Measurements from ENCODE around the gene ATP10A. TPM values are rescaled to one million over a fixed set of nuclear protein-coding genes. Genes with fewer than 3 reads are reported as not detected.

Gene ATP10A
- total and polyA plus RNA-seq, 9 of the 15 experiments (the other 6 are each of a cell fraction or from before 2014, with no cell fraction given), result 0.09 TPM; not detected in 8

DNA sequence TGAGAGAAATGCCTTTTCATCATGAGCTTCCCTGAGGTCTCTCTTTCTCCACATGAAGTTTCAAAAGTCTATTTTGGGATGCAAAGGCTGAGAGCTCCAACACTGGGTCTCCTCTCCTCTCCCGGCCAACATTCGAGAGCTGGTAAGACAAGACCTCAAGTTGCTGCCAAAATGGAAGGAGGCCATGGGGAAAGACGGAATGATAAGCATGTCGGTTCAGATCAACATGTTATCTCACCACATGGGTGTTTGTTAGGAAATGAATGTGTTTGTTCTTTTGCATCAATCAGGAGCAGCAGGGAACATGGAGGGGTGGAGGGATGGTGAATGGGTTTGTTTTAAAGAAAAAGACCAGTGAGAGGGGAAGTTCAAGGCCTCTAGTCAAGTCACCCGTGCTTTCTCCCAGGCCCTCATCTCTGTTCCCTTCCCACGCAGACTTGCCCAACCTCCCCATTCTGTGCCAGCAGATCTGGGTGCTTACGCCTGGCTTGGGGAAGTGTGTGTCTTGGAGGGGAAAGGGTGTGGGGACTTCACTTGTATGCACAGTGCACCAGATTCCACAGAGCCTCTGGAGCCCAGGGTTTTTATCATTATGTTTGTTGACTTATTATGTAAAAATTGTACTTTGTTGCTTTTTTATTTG, 23.5 kb upstream of the ATP10A start:
- ChIA-PET CTCF (ENCODE audit: low intra/inter-chr PET ratio) (no interaction called here), POLR2A (no interaction called here)
- H3K4me3 ChIP-seq, result no peak overlapping the region
- no peaks in the 10 kb centered on the region for H3K4me1 ChIP-seq (replicated peaks in 1 of 2; ENCODE audit: control insufficient read depth in 2 of 2, insufficient read depth in 2 of 2, low read length in 2 of 2)
- H3K36me3 ChIP-seq (ENCODE audit: control insufficient read depth, insufficient read depth, low read length), result no peaks in the 10 kb centered on the region
- no peak overlapping the region for H3K9ac ChIP-seq (ENCODE audit: insufficient read depth in 1 of 2, low read depth in 2 of 2, low read length in 2 of 2)
- 0% methylated on average over 6 of the region's 7 CpGs for WGBS (ENCODE audit: insufficient coverage, low coverage, missing lambda C conversion rate)
- no TSS peak for BruUV-seq (replicated peaks)
- FAIRE-seq, result no peak
- intact Hi-C loops (cut with micrococcal nuclease) (no loop called here), in situ Hi-C loops (cut with MboI) (no loop called here)
- ATAC-seq, result no peak
- no peaks in the 10 kb centered on the region for H3K79me2 ChIP-seq (ENCODE audit: control insufficient read depth, insufficient read depth, low read length)
- H3K27me3 ChIP-seq (ENCODE audit: control insufficient read depth in 2 of 2, insufficient read depth in 2 of 2, low read length in 2 of 2), result no peaks in the 10 kb centered on the region
- no peaks in the 10 kb centered on the region for H4K20me1 ChIP-seq (replicated peaks; ENCODE audit: control insufficient read depth, insufficient read depth, low read length)
- H3K9me1 ChIP-seq (ENCODE audit: control insufficient read depth, insufficient read depth, low read length), result no peaks in the 10 kb centered on the region
- TF ChIP-seq SREBF1 (IDR thresholded peaks at IDR 0.05; ENCODE audit: borderline replicate concordance, low read depth, low read length) (no peak), EWSR1 (IDR thresholded peaks at IDR 0.05; ENCODE audit: borderline replicate concordance, low read depth, partially characterized antibody) (no peak), SREBF2 (CRISPR knock-in tag; IDR thresholded peaks at IDR 0.05) (no peak), MAZ (CRISPR knock-in tag; conservative IDR thresholded peaks at IDR 0.05 in 1 of 2, IDR thresholded peaks at IDR 0.05 in 1 of 2) (no peak), FOSL1 (tag; conservative IDR thresholded peaks at IDR 0.05) (no peak)
- TF ChIP-seq, protein P1, sequence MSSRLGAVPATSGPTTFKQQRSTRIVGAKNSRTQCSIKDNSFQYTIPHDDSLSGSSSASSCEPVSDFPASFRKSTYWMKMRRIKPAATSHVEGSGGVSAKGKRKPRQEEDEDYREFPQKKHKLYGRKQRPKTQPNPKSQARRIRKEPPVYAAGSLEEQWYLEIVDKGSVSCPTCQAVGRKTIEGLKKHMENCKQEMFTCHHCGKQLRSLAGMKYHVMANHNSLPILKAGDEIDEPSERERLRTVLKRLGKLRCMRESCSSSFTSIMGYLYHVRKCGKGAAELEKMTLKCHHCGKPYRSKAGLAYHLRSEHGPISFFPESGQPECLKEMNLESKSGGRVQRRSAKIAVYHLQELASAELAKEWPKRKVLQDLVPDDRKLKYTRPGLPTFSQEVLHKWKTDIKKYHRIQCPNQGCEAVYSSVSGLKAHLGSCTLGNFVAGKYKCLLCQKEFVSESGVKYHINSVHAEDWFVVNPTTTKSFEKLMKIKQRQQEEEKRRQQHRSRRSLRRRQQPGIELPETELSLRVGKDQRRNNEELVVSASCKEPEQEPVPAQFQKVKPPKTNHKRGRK (tag; IDR thresholded peaks at IDR 0.05), result no peak
- TF ChIP-seq, protein P2, sequence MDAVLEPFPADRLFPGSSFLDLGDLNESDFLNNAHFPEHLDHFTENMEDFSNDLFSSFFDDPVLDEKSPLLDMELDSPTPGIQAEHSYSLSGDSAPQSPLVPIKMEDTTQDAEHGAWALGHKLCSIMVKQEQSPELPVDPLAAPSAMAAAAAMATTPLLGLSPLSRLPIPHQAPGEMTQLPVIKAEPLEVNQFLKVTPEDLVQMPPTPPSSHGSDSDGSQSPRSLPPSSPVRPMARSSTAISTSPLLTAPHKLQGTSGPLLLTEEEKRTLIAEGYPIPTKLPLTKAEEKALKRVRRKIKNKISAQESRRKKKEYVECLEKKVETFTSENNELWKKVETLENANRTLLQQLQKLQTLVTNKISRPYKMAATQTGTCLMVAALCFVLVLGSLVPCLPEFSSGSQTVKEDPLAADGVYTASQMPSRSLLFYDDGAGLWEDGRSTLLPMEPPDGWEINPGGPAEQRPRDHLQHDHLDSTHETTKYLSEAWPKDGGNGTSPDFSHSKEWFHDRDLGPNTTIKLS (IDR thresholded peaks at IDR 0.05; ENCODE audit: borderline replicate concordance, low read depth), result no peak
- no peaks in the 10 kb centered on the region for H3K9me3 ChIP-seq (replicated peaks; ENCODE audit: control insufficient read depth, insufficient read depth, low read depth, low read length)
- H2AFZ ChIP-seq (ENCODE audit: low read depth, low read length), result no peak overlapping the region
- H3K4me2 ChIP-seq (ENCODE audit: insufficient read depth, low read length), result no peak overlapping the region
- no peak overlapping the region for H3K27ac ChIP-seq (ENCODE audit: extremely low read depth, low read depth, low read length)
- DNase-seq (ENCODE audit: extremely low read depth in 1 of 4, low spot score in 3 of 4), result no peak
